ENCODE measurements around the gene CD160. TPM values are rescaled to one million over a fixed set of nuclear protein-coding genes. Genes with fewer than 3 reads are reported as not detected.

Gene CD160
- total RNA-seq, 1 experiment from 2014 or later: not detected

GRCh38 chr1:145758116-145758515, 38.8 kb downstream of the CD160 start:
- no peak overlapping the region for H3K4ac ChIP-seq (ENCODE audit: low read depth, low read length)
- no peaks in the 10 kb centered on the region for H3K23me2 ChIP-seq (ENCODE audit: insufficient read length, low read depth, low read length, poor library complexity, severe bottlenecking)
- H2AK5ac ChIP-seq (ENCODE audit: insufficient read length, low read length): no peak overlapping the region
- no peak overlapping the region for H3T11ph ChIP-seq (ENCODE audit: low read length)
- H2BK12ac ChIP-seq (ENCODE audit: insufficient read length, low read depth, low read length): no peak overlapping the region
- H3K27ac ChIP-seq (ENCODE audit: insufficient read length, low read depth, low read length): no peak overlapping the region
- H3K27me3 ChIP-seq (ENCODE audit: insufficient read depth, low read length): no peaks in the 10 kb centered on the region
- no peaks in the 10 kb centered on the region for H3K4me1 Mint-ChIP-seq
- TF ChIP-seq CTCF (conservative IDR thresholded peaks at IDR 0.05): no peak
- no peaks in the 10 kb centered on the region for H3K9me3 ChIP-seq (ENCODE audit: control insufficient read depth, low read depth, low read length)
- H3K4me3 Mint-ChIP-seq: no peak overlapping the region
- no peak overlapping the region for H3K4me2 ChIP-seq (ENCODE audit: insufficient read depth, insufficient read length, low read length)
- no peak overlapping the region for H3K27ac Mint-ChIP-seq
- H3K9ac ChIP-seq (ENCODE audit: extremely low read depth, insufficient read length, low read length): no peak overlapping the region
- no peaks in the 10 kb centered on the region for H3K27me3 Mint-ChIP-seq (ENCODE audit: low read depth)
- H3K14ac ChIP-seq (ENCODE audit: insufficient read depth, low read length): no peak overlapping the region
- no peaks in the 10 kb centered on the region for H3K79me1 ChIP-seq (ENCODE audit: insufficient read depth, low read depth, low read length, poor library complexity, severe bottlenecking)
- no peaks in the 10 kb centered on the region for H3K4me1 ChIP-seq (ENCODE audit: insufficient read depth, low read length)
- no peaks in the 10 kb centered on the region for H3K79me2 ChIP-seq (ENCODE audit: insufficient read depth, low read length)
- no peak overlapping the region for H3K18ac ChIP-seq (ENCODE audit: insufficient read length, low read depth, low read length)
- H2BK15ac ChIP-seq (ENCODE audit: low read depth, low read length): no peak overlapping the region
- no peak overlapping the region for H4K8ac ChIP-seq (replicated peaks; ENCODE audit: insufficient read length, low read depth, low read length)
- no peak overlapping the region for H4K91ac ChIP-seq (ENCODE audit: insufficient read length, low read depth, low read length)
- no peak overlapping the region for H3K56ac ChIP-seq (ENCODE audit: insufficient read length, low read depth, low read length)
- no peak overlapping the region for H3K23ac ChIP-seq (ENCODE audit: insufficient read length, low read depth, low read length)
- no peak overlapping the region for H4K5ac ChIP-seq (ENCODE audit: insufficient read length, low read depth, low read length)
- no peak overlapping the region for H2BK120ac ChIP-seq (ENCODE audit: low read depth, low read length, poor library complexity, severe bottlenecking)
- H3K9me3 Mint-ChIP-seq: peaks cover 23 to 25% of the 10 kb centered on the region in 2 experiments
- H3K36me3 Mint-ChIP-seq (ENCODE audit: insufficient read depth in 1 of 3, low read depth in 3 of 3): peaks cover 29 to 44% (median 29%) of the 10 kb centered on the region in 3 experiments
- no peak overlapping the region for H2BK5ac ChIP-seq (ENCODE audit: insufficient read length, low read length)
- H2AFZ ChIP-seq (ENCODE audit: low read length): no peak overlapping the region
- no peak for DNase-seq
- no CpG with 5 or more reads among the region's 1 CpG for WGBS (ENCODE audit: extremely low coverage, insufficient read length, low lambda C conversion rate)
- H4K20me1 ChIP-seq (ENCODE audit: control insufficient read depth, insufficient read depth, insufficient read length): no peaks in the 10 kb centered on the region
- no peak overlapping the region for H2BK20ac ChIP-seq (ENCODE audit: low read depth, low read length, poor library complexity, severe bottlenecking)
